Type B pancreatic cell (in vitro differentiated cells): Measurements from ENCODE around the gene SMARCAL1. TPM values are rescaled to one million over a fixed set of nuclear protein-coding genes. Genes with fewer than 3 reads are reported as not detected.

Experiments
- DNase-seq: peaks from one replicate; pipeline ENCODE4 v3.0.0; 2021; ENCODE audit warnings: mixed read lengths; ENCODE audit not compliant: unreplicated experiment; ENCODE audit errors: extremely low spot score
- H3K27ac Mint-ChIP-seq: 2 replicates; pipeline ENCODE4 v1.8.0; 2021; ENCODE audit warnings: mild to moderate bottlenecking, mixed read lengths
- H3K27me3 Mint-ChIP-seq: 2 replicates; pipeline ENCODE4 v1.8.0; 2021; ENCODE audit warnings: mixed read lengths
- H3K36me3 Mint-ChIP-seq: 2 replicates; pipeline ENCODE4 v1.8.0; 2021; ENCODE audit warnings: mixed read lengths
- H3K4me1 Mint-ChIP-seq: one replicate; pipeline ENCODE4 v1.8.0; 2021; ENCODE audit warnings: mixed read lengths; ENCODE audit not compliant: unreplicated experiment
- H3K4me3 Mint-ChIP-seq: 2 replicates; pipeline ENCODE4 v1.8.0; 2021; ENCODE audit warnings: mild to moderate bottlenecking, mixed read lengths
- H3K9me3 Mint-ChIP-seq: 2 replicates; pipeline ENCODE4 v1.8.0; 2021; ENCODE audit warnings: mixed read lengths
- total RNA-seq: library from RNA; stranded (reverse); gene quantifications from 2 replicates; pipeline ENCODE4 v1.2.1, GENCODE V29; 2021; ENCODE audit warnings: low replicate concordance
- TF ChIP-seq, protein P1 (sequence below): fragments of 200-600 bp; sonication (generic); conservative IDR thresholded peaks from 2 replicates; pipeline ENCODE4 v1.5.0; 2021; ENCODE audit warnings: antibody characterized with exemption, mild to moderate bottlenecking

The SMARCAL1 gene
- total RNA-seq, 1 donor from 2014 or later = 29.0 TPM

DNA sequence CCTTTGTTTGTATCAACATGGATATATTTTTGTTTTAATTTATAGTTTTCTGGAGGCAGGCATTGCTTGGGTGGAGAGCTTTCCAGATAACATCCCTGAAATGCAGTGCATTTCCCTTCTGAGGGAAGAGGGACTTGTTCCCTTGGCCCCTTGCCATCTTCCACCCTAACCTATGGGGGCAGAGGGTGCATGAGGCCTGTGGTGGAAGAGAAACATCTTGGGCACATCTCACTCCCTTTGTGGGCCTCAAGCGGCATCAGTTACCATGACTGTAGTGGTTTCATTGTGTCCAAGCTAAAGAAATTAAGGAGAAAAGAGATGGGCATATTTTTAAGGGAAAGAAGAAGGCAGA, 81.0 kb downstream of the SMARCAL1 start:
- TF ChIP-seq, protein P1, sequence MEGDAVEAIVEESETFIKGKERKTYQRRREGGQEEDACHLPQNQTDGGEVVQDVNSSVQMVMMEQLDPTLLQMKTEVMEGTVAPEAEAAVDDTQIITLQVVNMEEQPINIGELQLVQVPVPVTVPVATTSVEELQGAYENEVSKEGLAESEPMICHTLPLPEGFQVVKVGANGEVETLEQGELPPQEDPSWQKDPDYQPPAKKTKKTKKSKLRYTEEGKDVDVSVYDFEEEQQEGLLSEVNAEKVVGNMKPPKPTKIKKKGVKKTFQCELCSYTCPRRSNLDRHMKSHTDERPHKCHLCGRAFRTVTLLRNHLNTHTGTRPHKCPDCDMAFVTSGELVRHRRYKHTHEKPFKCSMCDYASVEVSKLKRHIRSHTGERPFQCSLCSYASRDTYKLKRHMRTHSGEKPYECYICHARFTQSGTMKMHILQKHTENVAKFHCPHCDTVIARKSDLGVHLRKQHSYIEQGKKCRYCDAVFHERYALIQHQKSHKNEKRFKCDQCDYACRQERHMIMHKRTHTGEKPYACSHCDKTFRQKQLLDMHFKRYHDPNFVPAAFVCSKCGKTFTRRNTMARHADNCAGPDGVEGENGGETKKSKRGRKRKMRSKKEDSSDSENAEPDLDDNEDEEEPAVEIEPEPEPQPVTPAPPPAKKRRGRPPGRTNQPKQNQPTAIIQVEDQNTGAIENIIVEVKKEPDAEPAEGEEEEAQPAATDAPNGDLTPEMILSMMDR = no peak
- Mint-ChIP-seq H3K36me3 (no peaks in the 10 kb centered on the region), H3K9me3 (no peaks in the 10 kb centered on the region), H3K4me3 (no peak overlapping the region), H3K27ac (peak overlapping the region; percentile 70), H3K27me3 (no peaks in the 10 kb centered on the region), H3K4me1 (peaks cover 44% of the 10 kb centered on the region)
- no peak for DNase-seq

DNA sequence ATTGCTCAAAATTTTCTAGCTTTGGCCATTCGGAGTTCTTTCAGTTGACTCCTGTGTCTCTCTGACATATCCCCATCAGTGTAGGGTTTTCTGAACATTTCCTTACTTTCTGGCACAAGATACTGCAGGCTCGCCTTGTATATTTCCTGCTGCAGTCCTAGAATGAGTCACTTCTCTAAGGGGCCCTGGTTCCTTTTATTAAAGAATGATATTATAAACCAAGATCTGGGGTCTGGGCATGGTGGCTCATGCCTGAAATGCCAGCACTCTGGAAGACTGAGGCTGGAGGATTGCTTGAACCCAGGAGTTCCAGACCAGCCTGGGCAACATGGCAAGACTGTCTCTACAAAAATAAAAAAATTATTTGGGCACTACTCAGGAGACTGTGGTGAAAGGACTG, 83.4 kb downstream of the SMARCAL1 start:
- no peak for DNase-seq
- no peaks in the 10 kb centered on the region for H3K9me3 Mint-ChIP-seq
- TF ChIP-seq, protein P1 = no peak
- H3K27ac Mint-ChIP-seq = no peak overlapping the region
- no peaks in the 10 kb centered on the region for H3K27me3 Mint-ChIP-seq
- peaks cover 51% of the 10 kb centered on the region for H3K4me1 Mint-ChIP-seq
- H3K4me3 Mint-ChIP-seq = no peak overlapping the region
- peaks cover 17% of the 10 kb centered on the region for H3K36me3 Mint-ChIP-seq

GRCh38 chr2:216497382-216498069, 85.2 kb downstream of the SMARCAL1 start:
- Mint-ChIP-seq H3K27me3 (no peaks in the 10 kb centered on the region), H3K4me1 (peaks cover 54% of the 10 kb centered on the region), H3K9me3 (no peaks in the 10 kb centered on the region), H3K27ac (peak overlapping the region; percentile 92), H3K36me3 (peaks cover 30% of the 10 kb centered on the region), H3K4me3 (peak overlapping the region; percentile 98)
- no peak for DNase-seq
- TF ChIP-seq, protein P1 = no peak

GRCh38 chr2:216498070-216498378, 85.7 kb downstream of the SMARCAL1 start:
- Mint-ChIP-seq H3K36me3 (peaks cover 35% of the 10 kb centered on the region), H3K4me1 (peaks cover 49% of the 10 kb centered on the region), H3K27ac (peak overlapping the region; percentile 92), H3K4me3 (peak overlapping the region; percentile 98), H3K9me3 (no peaks in the 10 kb centered on the region), H3K27me3 (no peaks in the 10 kb centered on the region)
- TF ChIP-seq, protein P1 = no peak
- DNase-seq = no peak

GRCh38 chr2:216498379-216499352, 86.4 kb downstream of the SMARCAL1 start, which contains the start of gene RPL37A:
Gene RPL37A (plus strand): TSS chr2:216498844. CDS start chr2:216498875, 31 bp downstream.
- Mint-ChIP-seq H3K27me3 (no peaks in the 10 kb centered on the region), H3K36me3 (peaks cover 37% of the 10 kb centered on the region), H3K9me3 (no peaks in the 10 kb centered on the region), H3K4me1 (peaks cover 42% of the 10 kb centered on the region), H3K4me3 (peak within 1 kb of the TSS; percentile 98), H3K27ac (peak within 1 kb of the TSS; percentile 92)
- peak; percentile 89 for DNase-seq
- TF ChIP-seq, protein P1 = no peak
